ENCODE results near the gene RHOJ. TPM values are rescaled to one million over a fixed set of nuclear protein-coding genes. Genes with fewer than 3 reads are reported as not detected.
"Not testable (repeated sequence)": the region's sequence is repeated elsewhere in the genome, so short reads cannot be mapped to it uniquely, and the experiment has no call there.

The RHOJ gene
- total RNA-seq, result not detected in 2 replicates

- intact Hi-C loops (cut with micrococcal nuclease), result no loop called here
Measured at GRCh38 chr14:63204407-63205043, at the start of gene RHOJ. Gene RHOJ, plus strand, starts transcription at chr14:63204443. Its CDS starts 427 bp downstream, at chr14:63204870.

GRCh38 chr14:63155511-63156185 is 48.6 kb upstream of the RHOJ start:
- intact Hi-C loops (cut with micrococcal nuclease), result no loop called here

DNA sequence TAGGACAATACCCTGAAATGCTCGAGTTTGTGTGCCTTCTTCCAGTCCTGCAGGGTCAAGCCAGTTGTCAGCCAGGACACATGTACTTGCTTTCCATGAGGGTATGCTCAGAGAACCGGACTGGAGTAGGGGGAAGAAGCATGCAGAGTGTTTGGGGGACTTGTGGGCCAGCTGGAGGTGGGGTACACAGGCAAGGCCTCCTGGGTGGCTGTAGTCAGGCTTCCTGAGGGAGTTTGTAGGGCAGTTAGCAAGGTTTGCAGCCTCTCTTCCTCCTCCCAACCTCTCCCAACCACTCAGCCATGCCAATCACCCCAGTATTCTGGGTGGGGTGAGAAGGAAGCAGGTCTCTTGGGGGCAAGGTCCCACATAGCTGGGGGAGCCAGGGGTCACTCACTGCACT is 47.0 kb upstream of the RHOJ start:
- intact Hi-C loops (cut with micrococcal nuclease), result no loop called here

DNA sequence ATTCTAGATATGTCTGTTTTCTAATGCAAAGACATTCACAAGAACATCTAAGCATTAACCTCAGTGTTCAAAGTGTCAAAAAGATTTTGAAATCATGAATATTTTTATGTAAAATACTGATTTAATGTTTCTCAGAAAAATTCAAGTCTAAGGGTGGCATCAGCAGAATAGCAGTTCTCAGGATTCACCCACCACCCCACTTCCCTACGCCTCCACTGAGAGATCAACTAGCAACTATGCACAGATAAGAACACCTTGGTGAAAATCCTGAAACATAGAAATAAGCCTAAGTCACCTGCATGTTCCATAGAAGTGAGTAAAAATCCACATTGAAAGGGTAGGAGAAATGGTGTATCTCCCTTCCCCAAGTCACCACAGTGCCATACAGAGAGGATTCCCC is 40.9 kb upstream of the RHOJ start:
- intact Hi-C loops (cut with micrococcal nuclease), result no loop called here

DNA sequence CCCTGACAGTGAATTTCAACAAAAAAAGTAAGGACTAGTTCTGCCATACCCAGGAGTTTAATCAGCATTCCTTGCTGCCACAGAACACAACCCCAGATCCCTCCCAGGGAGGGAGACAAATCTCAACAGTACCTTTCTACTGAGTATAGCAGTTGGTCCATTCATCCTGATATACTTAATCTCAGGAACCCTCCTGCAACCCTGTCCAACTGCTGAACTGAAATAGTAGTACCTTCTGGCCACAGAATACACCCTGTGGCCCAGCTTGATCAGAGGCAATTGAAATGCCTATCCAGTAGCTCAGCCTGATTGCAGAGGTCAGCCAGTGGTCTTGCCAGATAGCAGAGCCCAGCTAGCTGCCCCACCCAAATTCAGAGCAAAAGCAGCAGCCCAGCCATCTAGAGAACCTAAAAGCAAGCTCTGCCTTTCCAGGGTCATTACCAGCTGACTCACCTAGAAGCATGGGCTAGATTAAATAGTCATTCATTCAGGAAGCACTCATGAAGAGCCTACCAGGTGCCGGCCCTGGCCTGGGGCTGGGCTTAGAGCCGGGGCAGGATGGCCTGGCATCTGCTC is 40.0 kb upstream of the RHOJ start:
- intact Hi-C loops (cut with micrococcal nuclease), result no loop called here

DNA sequence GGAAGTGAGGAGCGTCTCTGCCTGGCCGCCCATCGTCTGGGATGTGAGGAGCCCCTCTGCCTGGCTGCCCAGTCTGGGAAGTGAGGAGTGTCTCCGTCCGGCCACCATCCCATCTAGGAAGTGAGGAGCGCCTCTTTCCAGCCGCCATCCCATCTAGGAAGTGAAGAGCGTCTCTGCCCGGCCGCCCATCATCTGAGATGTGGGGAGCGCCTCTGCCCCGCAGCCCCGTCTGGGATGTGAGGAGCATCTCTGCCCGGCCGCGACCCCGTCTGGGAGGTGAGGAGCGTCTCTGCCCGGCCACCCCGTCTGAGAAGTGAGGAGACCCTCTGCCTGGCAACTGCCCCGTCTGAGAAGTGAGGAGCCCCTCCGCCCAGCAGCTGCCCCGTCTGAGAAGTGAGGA is 39.0 kb upstream of the RHOJ start:
- intact Hi-C loops (cut with micrococcal nuclease), result not testable (repeated sequence)

GRCh38 chr14:63167044-63167443 is 37.2 kb upstream of the RHOJ start:
- intact Hi-C loops (cut with micrococcal nuclease), result no loop called here

DNA sequence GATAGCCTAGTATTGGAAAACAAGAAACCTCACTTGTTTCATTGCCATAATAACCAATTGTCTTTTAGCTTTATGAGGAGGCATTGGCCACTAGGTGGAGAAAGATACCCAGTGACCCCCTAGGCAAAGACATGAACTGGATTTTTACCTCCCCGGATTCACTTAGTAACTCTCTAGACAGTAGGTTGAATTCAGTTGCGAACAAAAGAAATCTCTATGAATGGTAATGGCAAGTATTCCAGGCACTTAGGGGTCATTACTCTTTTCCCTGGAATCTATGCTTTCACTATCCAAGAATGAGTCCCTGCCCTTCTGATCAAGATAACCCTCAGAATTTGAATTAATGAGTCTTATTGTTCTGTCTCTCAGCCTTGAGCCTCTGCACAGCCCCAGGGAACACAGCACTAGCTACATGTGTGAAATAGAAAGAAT is 29.5 kb upstream of the RHOJ start:
- intact Hi-C loops (cut with micrococcal nuclease), result no loop called here

- intact Hi-C loops (cut with micrococcal nuclease), result no loop called here
Measured at GRCh38 chr14:63175531-63175930, 28.7 kb upstream of the RHOJ start.

GRCh38 chr14:63178912-63179311 is 25.3 kb upstream of the RHOJ start:
- intact Hi-C loops (cut with micrococcal nuclease), result no loop called here

- intact Hi-C loops (cut with micrococcal nuclease), result no loop called here
Measured at GRCh38 chr14:63179383-63179782, 24.9 kb upstream of the RHOJ start.

- intact Hi-C loops (cut with micrococcal nuclease), result no loop called here
Measured at GRCh38 chr14:63180011-63180410, 24.2 kb upstream of the RHOJ start.

DNA sequence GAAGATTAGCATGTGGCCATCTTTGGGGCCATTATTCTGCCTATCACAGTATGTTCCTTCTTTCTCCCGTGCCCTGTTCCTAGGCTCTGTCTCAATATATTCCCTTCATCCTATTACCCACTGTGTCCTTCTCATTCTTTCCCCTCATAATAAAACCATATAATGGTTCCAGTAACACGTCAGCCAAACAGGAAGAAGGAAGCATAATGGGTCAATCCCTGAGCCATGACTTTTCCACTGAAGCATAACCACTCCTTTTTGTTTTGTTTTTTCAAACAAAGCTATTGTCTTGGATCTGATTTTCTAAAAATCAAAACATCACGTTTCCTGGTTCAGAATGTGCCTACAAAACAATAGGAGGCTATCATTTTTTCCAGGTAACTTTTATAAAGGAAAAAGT is 21.3 kb upstream of the RHOJ start:
- intact Hi-C loops (cut with micrococcal nuclease), result no loop called here

DNA sequence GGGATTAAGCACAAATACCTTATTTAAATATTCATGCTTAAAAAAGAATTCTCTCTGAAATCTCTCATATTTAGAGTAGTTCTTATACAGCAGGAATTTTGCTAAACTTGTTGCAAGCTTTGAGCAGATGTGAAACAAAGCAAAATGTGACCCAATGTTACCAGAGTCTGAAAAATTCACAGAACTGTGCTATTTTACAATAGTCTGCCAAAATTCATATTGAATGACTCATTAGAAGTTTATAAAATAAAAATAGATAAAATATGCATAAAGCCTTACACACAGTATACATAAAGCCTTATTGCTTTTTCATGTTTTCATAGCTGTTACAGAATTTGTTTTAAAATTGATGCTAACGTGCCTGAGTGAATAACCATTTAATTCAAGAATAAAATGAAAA is 17.8 kb upstream of the RHOJ start:
- intact Hi-C loops (cut with micrococcal nuclease), result no loop called here

GRCh38 chr14:63191211-63191610 is 13.0 kb upstream of the RHOJ start:
- intact Hi-C loops (cut with micrococcal nuclease), result no loop called here

DNA sequence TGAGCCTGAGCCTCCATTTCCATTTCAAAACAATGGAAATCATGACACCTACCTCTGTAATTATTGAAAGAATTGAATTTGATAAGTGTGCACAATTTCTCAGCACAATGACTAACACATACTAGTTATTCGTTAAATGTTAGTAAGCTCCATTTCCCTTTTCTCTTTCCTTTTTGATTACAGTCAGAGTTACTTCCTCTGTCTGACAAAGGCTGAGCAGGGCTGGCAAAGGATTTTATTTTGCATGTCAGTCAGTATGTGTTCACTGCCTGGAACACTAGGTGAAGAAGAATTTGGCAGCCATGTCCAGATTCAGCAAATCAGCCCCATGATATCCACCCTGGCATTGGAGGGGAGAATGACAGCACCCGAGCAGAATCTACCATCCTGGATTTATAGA is 12.2 kb upstream of the RHOJ start:
- intact Hi-C loops (cut with micrococcal nuclease), result no loop called here

- intact Hi-C loops (cut with micrococcal nuclease), result no loop called here
Measured at GRCh38 chr14:63193236-63193635, 11.0 kb upstream of the RHOJ start.

DNA sequence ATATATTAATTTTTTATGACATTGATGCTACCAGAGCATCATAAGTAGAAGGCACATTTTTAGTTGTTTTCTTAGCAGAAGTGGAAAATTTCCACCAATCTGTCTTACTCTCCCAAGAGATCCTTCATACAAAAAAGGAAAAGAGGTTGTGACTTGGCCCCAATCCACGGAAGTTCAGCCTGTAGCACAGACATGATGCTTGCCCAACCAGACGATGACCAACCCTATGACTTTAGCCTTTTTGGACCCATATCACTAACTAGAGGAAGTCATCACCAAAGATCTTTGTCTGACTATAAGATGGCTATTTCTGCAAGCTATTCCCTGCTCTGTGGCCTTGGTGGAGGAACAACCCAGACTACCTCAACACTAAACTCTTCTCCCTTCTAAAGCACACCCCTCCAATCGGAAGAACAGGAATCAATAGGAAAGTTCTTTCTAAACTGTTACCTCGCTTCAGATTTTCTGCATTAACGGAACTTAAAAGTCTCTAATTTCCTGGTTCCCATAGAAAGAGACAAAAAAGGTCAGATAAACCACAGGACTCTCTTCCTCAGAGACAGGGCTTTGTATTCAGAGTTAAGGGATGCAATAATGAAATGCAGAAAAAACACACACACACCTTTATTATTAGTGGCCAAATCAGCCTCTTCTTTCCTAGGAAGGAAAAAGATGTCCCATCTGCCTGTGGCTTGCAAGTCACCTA is 4.1 kb upstream of the RHOJ start:
- intact Hi-C loops (cut with micrococcal nuclease), result no loop called here

DNA sequence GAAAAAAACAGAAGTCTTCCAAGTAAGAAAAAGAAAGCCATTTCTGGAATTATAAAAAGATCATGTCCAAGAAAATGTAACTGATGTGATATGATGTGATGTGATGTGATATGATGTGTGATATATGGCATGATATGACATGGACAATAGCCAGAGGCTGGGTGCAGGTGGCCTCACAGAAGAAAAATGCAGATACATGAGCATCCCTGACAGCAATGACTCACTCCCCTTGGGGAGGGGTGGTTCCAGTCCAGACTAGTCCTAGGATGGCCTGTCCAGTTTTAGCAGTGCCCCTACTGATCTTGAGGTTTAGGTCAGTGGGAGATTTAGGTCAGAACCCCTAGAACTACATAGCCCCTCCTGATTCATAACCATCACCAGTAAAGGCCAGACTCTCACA is 3.5 kb upstream of the RHOJ start:
- intact Hi-C loops (cut with micrococcal nuclease), result no loop called here

- intact Hi-C loops (cut with micrococcal nuclease), result no loop called here
Measured at GRCh38 chr14:63203015-63203414, 1.2 kb upstream of the RHOJ start.

GRCh38 chr14:63203618-63204406 is 431 bp upstream of the RHOJ start:
- intact Hi-C loops (cut with micrococcal nuclease), result no loop called here

All from T-helper 2 cell treated with Interferon-gamma antibody and Interleukin-4, amounts not matched to agents 100 ng/mL and 5 ng/mL, for 36 hours (primary cell).